Thoracic aorta (tissue), 2 donors: ENCODE results near the gene FAM181B. TPM values are rescaled to one million over a fixed set of nuclear protein-coding genes. Genes with fewer than 3 reads are reported as not detected.

ENCODE experiments used
- ATAC-seq: fragments of 150-250 bp; one replicate; pipeline ENCODE4 v1.8.0; 2017; ENCODE audit warnings: low read depth; ENCODE audit not compliant: insufficient number of reproducible peaks, low FRiP score
- DNase-seq: peaks from one replicate; pipeline ENCODE4 v3.0.0-alpha.2; 2020; ENCODE audit warnings: low spot score
- H3K27ac ChIP-seq, 2 donors: fragments of 200-600 bp; sonication (generic); 1 replicate in 1 of 2; 2 replicates in 1 of 2; pipeline ENCODE4 v1.5.1; 2016; ENCODE audit warnings: mild to moderate bottlenecking in 2 of 2, moderate library complexity in 2 of 2
- H3K27me3 ChIP-seq: fragments of 200-600 bp; sonication (generic); replicated peaks from 2 replicates; pipeline ENCODE4 v1.6.0; 2016; ENCODE audit warnings: mild to moderate bottlenecking; ENCODE audit not compliant: insufficient read depth
- H3K36me3 ChIP-seq: fragments of 200-600 bp; sonication (generic); one replicate; pipeline ENCODE4 v1.5.1; 2016
- H3K4me1 ChIP-seq, 2 donors: fragments of 200-600 bp; sonication (generic); 1 replicate in 1 of 2; 2 replicates in 1 of 2; pipeline versions ENCODE4 v1.5.1 to v1.6.0; 2016; ENCODE audit warnings: low read depth in 2 of 2, mild to moderate bottlenecking in 1 of 2; ENCODE audit not compliant: control insufficient read depth in 1 of 2
- H3K4me3 ChIP-seq: fragments of 200-600 bp; sonication (generic); 2 replicates; pipeline ENCODE4 v1.5.1; 2016; ENCODE audit warnings: mild to moderate bottlenecking
- H3K9me3 ChIP-seq: fragments of 200-600 bp; sonication (generic); 2 replicates; pipeline ENCODE4 v1.5.1; 2016
- CTCF ChIP-seq: fragments of 200-600 bp; sonication (generic); IDR thresholded peaks from one replicate; pipeline ENCODE4 v1.5.1; 2019; ENCODE audit warnings: antibody characterized with exemption
- total RNA-seq, 2 donors: library from RNA; depleted of rRNA; stranded (reverse); fragments of >200 nt; gene quantifications; one replicate each; pipeline versions ENCODE4 v1.1.0 to v1.2.3, GENCODE V29; 2016

The FAM181B gene
- total RNA-seq, 2 donors from 2014 or later: 0.27 to 2.2 TPM

GRCh38 chr11:82724026-82724425 lies 9.6 kb downstream of the FAM181B start:
- Histone ChIP-seq H3K27ac (no peak overlapping the region), H3K4me1 (peaks cover 15 to 29% of the 10 kb centered on the region in 2 donors), H3K9me3 (no peaks in the 10 kb centered on the region), H3K36me3 (no peaks in the 10 kb centered on the region), H3K4me3 (no peak overlapping the region), H3K27me3 (no peaks in the 10 kb centered on the region)
- TF ChIP-seq CTCF: no peak
- ATAC-seq (no peak), DNase-seq (no peak)

GRCh38 chr11:82722231-82722630 lies 11.4 kb downstream of the FAM181B start:
- H3K4me1 ChIP-seq: peaks cover 22 to 29% of the 10 kb centered on the region in 2 donors
- H3K4me3 ChIP-seq: no peak overlapping the region
- no peak for ATAC-seq
- no peak for TF ChIP-seq CTCF
- H3K9me3 ChIP-seq: no peaks in the 10 kb centered on the region
- no peak for DNase-seq
- H3K27ac ChIP-seq: no peak overlapping the region
- H3K27me3 ChIP-seq: no peaks in the 10 kb centered on the region
- H3K36me3 ChIP-seq: no peaks in the 10 kb centered on the region

GRCh38 chr11:82720267-82721065 lies 13.2 kb downstream of the FAM181B start:
- Histone ChIP-seq H3K4me1 (peaks cover 22 to 29% of the 10 kb centered on the region in 2 donors), H3K27ac (no peak overlapping the region), H3K36me3 (no peaks in the 10 kb centered on the region), H3K27me3 (no peaks in the 10 kb centered on the region), H3K4me3 (no peak overlapping the region), H3K9me3 (no peaks in the 10 kb centered on the region)
- DNase-seq (no peak), ATAC-seq (no peak)
- no peak for TF ChIP-seq CTCF

GRCh38 chr11:82719361-82720105 lies 14.1 kb downstream of the FAM181B start:
- ATAC-seq (no peak), DNase-seq (no peak)
- no peaks in the 10 kb centered on the region for H3K27me3 ChIP-seq
- H3K4me1 ChIP-seq: peaks cover 22 to 29% of the 10 kb centered on the region in 2 donors
- H3K36me3 ChIP-seq: no peaks in the 10 kb centered on the region
- no peaks in the 10 kb centered on the region for H3K9me3 ChIP-seq
- H3K27ac ChIP-seq: no peak overlapping the region
- TF ChIP-seq CTCF: no peak
- no peak overlapping the region for H3K4me3 ChIP-seq

GRCh38 chr11:82718821-82719220 lies 14.8 kb downstream of the FAM181B start:
- H3K4me1 ChIP-seq: peaks cover 22 to 29% of the 10 kb centered on the region in 2 donors
- ATAC-seq (no peak), DNase-seq (no peak)
- no peak overlapping the region for H3K4me3 ChIP-seq
- H3K27ac ChIP-seq: no peak overlapping the region
- H3K27me3 ChIP-seq: no peaks in the 10 kb centered on the region
- H3K36me3 ChIP-seq: no peaks in the 10 kb centered on the region
- no peaks in the 10 kb centered on the region for H3K9me3 ChIP-seq
- TF ChIP-seq CTCF: no peak
